Measurements from ENCODE around the gene ZNF22.

GRCh38 chr10:44962870-44963738 lies 37.6 kb upstream of the ZNF22 start:
- TF ChIP-seq, protein P1, sequence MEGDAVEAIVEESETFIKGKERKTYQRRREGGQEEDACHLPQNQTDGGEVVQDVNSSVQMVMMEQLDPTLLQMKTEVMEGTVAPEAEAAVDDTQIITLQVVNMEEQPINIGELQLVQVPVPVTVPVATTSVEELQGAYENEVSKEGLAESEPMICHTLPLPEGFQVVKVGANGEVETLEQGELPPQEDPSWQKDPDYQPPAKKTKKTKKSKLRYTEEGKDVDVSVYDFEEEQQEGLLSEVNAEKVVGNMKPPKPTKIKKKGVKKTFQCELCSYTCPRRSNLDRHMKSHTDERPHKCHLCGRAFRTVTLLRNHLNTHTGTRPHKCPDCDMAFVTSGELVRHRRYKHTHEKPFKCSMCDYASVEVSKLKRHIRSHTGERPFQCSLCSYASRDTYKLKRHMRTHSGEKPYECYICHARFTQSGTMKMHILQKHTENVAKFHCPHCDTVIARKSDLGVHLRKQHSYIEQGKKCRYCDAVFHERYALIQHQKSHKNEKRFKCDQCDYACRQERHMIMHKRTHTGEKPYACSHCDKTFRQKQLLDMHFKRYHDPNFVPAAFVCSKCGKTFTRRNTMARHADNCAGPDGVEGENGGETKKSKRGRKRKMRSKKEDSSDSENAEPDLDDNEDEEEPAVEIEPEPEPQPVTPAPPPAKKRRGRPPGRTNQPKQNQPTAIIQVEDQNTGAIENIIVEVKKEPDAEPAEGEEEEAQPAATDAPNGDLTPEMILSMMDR (IDR thresholded peaks at IDR 0.05; ENCODE audit: control extremely low read depth in 1 of 3, insufficient read depth in 1 of 3, low read depth in 1 of 3, low read length in 3 of 3): peak; percentile 28 to 58 (median 54); a peak in 3 of 4 replicates
- TF ChIP-seq, protein P2, sequence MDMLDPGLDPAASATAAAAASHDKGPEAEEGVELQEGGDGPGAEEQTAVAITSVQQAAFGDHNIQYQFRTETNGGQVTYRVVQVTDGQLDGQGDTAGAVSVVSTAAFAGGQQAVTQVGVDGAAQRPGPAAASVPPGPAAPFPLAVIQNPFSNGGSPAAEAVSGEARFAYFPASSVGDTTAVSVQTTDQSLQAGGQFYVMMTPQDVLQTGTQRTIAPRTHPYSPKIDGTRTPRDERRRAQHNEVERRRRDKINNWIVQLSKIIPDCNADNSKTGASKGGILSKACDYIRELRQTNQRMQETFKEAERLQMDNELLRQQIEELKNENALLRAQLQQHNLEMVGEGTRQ (IDR thresholded peaks at IDR 0.05; ENCODE audit: low read length): no peak
- no peak for TF ChIP-seq BCL11A (IDR thresholded peaks at IDR 0.05; ENCODE audit: low read depth in 2 of 2, low read length in 2 of 2)
- TF ChIP-seq YY1 (IDR thresholded peaks at IDR 0.05; ENCODE audit: low read depth, low read length): no peak
- TF ChIP-seq RAD21 (IDR thresholded peaks at IDR 0.05 in 1 of 2, conservative IDR thresholded peaks at IDR 0.05 in 1 of 2; ENCODE audit: low read depth in 2 of 2, low read length in 2 of 2): peak in 1 of 2 experiments; percentile 25; a peak in 2 of 4 replicates
- TF ChIP-seq POLR2A (IDR thresholded peaks at IDR 0.05; ENCODE audit: control extremely low read depth in 1 of 2, low read depth in 2 of 2, low read length in 2 of 2): no peak
- TF ChIP-seq BACH1 (IDR thresholded peaks at IDR 0.05; ENCODE audit: low read length): no peak
- TF ChIP-seq RNF2 (IDR thresholded peaks at IDR 0.05; ENCODE audit: borderline replicate concordance, low read depth, low read length, missing control alignments, poor library complexity, severe bottlenecking): no peak
- TF ChIP-seq EP300 (IDR thresholded peaks at IDR 0.05; ENCODE audit: borderline replicate concordance in 1 of 2, low read depth in 2 of 2, low read length in 2 of 2): no peak
- TF ChIP-seq KDM1A (IDR thresholded peaks at IDR 0.05; ENCODE audit: borderline replicate concordance, low read length): no peak
- TF ChIP-seq HDAC6 (IDR thresholded peaks at IDR 0.05; ENCODE audit: low read depth, low read length): no peak
- no peak for TF ChIP-seq RFX5 (IDR thresholded peaks at IDR 0.05; ENCODE audit: borderline replicate concordance, low read depth, low read length)
- no peak for TF ChIP-seq POLR2AphosphoS5 (IDR thresholded peaks at IDR 0.05; ENCODE audit: low read depth, low read length)
